Measurements from ENCODE around the gene SLC27A1. TPM values are rescaled to one million over a fixed set of nuclear protein-coding genes. Genes with fewer than 3 reads are reported as not detected.

Gene SLC27A1
- total RNA-seq, 1 experiment from 2014 or later = 8.9 TPM

- DNase-seq = no peak
- H3K9me2 ChIP-seq (replicated peaks; ENCODE audit: low read length) = no peaks in the 10 kb centered on the region
- H3F3A ChIP-seq (ENCODE audit: low read length, unreplicated experiment) = no peaks in the 10 kb centered on the region
- H3K79me2 ChIP-seq (ENCODE audit: low read length) = no peaks in the 10 kb centered on the region
- no peaks in the 10 kb centered on the region for H3K9me3 ChIP-seq (ENCODE audit: low read length)
- no peak overlapping the region for H3K4me3 ChIP-seq (ENCODE audit: low read length)
- no TSS peak for BruUV-seq (replicated peaks)
- POLR2A ChIA-PET (ENCODE audit: unreplicated experiment) = no interaction called here
- no peak overlapping the region for H3K4me2 ChIP-seq (ENCODE audit: low read length)
- no peaks in the 10 kb centered on the region for H4K20me1 ChIP-seq (ENCODE audit: low read length)
- intact Hi-C loops (cut with micrococcal nuclease) = no loop called here
- H3K4me1 ChIP-seq (ENCODE audit: insufficient read depth, low read length) = no peaks in the 10 kb centered on the region
- H3K36me3 ChIP-seq (ENCODE audit: low read depth, low read length) = no peaks in the 10 kb centered on the region
- H3K9ac ChIP-seq (ENCODE audit: low read length) = no peak overlapping the region
- ATAC-seq = no peak
- CTCF ChIA-PET = no interaction called here
- H3K27ac ChIP-seq (ENCODE audit: low read length) = no peak overlapping the region
- no peaks in the 10 kb centered on the region for H3K27me3 ChIP-seq (ENCODE audit: low read length)
- no peak overlapping the region for H2AFZ ChIP-seq (ENCODE audit: low read length)
- TF ChIP-seq, protein P1, sequence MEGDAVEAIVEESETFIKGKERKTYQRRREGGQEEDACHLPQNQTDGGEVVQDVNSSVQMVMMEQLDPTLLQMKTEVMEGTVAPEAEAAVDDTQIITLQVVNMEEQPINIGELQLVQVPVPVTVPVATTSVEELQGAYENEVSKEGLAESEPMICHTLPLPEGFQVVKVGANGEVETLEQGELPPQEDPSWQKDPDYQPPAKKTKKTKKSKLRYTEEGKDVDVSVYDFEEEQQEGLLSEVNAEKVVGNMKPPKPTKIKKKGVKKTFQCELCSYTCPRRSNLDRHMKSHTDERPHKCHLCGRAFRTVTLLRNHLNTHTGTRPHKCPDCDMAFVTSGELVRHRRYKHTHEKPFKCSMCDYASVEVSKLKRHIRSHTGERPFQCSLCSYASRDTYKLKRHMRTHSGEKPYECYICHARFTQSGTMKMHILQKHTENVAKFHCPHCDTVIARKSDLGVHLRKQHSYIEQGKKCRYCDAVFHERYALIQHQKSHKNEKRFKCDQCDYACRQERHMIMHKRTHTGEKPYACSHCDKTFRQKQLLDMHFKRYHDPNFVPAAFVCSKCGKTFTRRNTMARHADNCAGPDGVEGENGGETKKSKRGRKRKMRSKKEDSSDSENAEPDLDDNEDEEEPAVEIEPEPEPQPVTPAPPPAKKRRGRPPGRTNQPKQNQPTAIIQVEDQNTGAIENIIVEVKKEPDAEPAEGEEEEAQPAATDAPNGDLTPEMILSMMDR (conservative IDR thresholded peaks at IDR 0.05; ENCODE audit: low read depth, low read length) = no peak
- TF ChIP-seq EZH2 (IDR thresholded peaks at IDR 0.05; ENCODE audit: low read length, unreplicated experiment) (no peak), EZH2phosphoT487 (IDR thresholded peaks at IDR 0.05; ENCODE audit: borderline replicate concordance, low read length) (no peak)
Measured at GRCh38 chr19:17435218-17435617, 35.1 kb upstream of the SLC27A1 start.

GRCh38 chr19:17436094-17436873, 34.0 kb upstream of the SLC27A1 start:
- Histone ChIP-seq H3F3A (ENCODE audit: low read length, unreplicated experiment) (no peaks in the 10 kb centered on the region), H3K4me2 (ENCODE audit: low read length) (no peak overlapping the region), H3K4me1 (ENCODE audit: insufficient read depth, low read length) (no peaks in the 10 kb centered on the region), H4K20me1 (ENCODE audit: low read length) (no peaks in the 10 kb centered on the region), H3K36me3 (ENCODE audit: low read depth, low read length) (no peaks in the 10 kb centered on the region), H3K4me3 (ENCODE audit: low read length) (no peak overlapping the region), H3K9ac (ENCODE audit: low read length) (no peak overlapping the region), H3K9me2 (replicated peaks; ENCODE audit: low read length) (no peaks in the 10 kb centered on the region), H3K27ac (ENCODE audit: low read length) (no peak overlapping the region), H3K27me3 (ENCODE audit: low read length) (no peaks in the 10 kb centered on the region), H3K9me3 (ENCODE audit: low read length) (no peaks in the 10 kb centered on the region), H2AFZ (ENCODE audit: low read length) (no peak overlapping the region), H3K79me2 (ENCODE audit: low read length) (no peaks in the 10 kb centered on the region)
- intact Hi-C loops (cut with micrococcal nuclease) = no loop called here
- ChIA-PET CTCF (no interaction called here), POLR2A (ENCODE audit: unreplicated experiment) (no interaction called here)
- TF ChIP-seq, protein P1 (conservative IDR thresholded peaks at IDR 0.05; ENCODE audit: low read depth, low read length) = no peak
- TF ChIP-seq EZH2phosphoT487 (IDR thresholded peaks at IDR 0.05; ENCODE audit: borderline replicate concordance, low read length) = no peak
- TF ChIP-seq EZH2 (IDR thresholded peaks at IDR 0.05; ENCODE audit: low read length, unreplicated experiment) = no peak
- DNase-seq = no peak
- BruUV-seq (replicated peaks) = no TSS peak
- no peak for ATAC-seq

DNA sequence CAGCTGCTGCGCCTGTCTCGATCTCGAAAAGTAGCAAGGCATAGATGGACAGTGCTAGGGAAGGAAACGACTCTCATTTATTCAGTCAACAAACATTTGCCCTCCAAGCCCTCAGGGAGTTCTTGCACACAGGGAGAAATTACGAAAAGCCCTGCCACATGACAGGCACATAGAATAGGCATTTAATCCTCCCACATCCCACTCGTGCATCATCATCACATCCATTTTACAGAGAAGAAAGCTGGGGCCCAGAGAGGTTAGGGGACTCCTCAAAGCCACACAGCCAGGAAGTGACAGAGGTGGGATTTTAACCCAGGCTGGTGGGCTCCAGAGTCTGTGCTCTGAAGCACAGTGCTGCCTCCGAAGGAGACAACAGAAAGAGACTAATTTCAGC, 33.5 kb upstream of the SLC27A1 start:
- DNase-seq = no peak
- Histone ChIP-seq H3K4me2 (ENCODE audit: low read length) (no peak overlapping the region), H3K9me2 (replicated peaks; ENCODE audit: low read length) (no peaks in the 10 kb centered on the region), H3K79me2 (ENCODE audit: low read length) (no peaks in the 10 kb centered on the region), H4K20me1 (ENCODE audit: low read length) (no peaks in the 10 kb centered on the region), H3F3A (ENCODE audit: low read length, unreplicated experiment) (no peaks in the 10 kb centered on the region), H3K9ac (ENCODE audit: low read length) (no peak overlapping the region), H3K4me3 (ENCODE audit: low read length) (no peak overlapping the region), H3K27ac (ENCODE audit: low read length) (no peak overlapping the region), H3K36me3 (ENCODE audit: low read depth, low read length) (no peaks in the 10 kb centered on the region), H2AFZ (ENCODE audit: low read length) (no peak overlapping the region), H3K27me3 (ENCODE audit: low read length) (no peaks in the 10 kb centered on the region), H3K4me1 (ENCODE audit: insufficient read depth, low read length) (no peaks in the 10 kb centered on the region), H3K9me3 (ENCODE audit: low read length) (no peaks in the 10 kb centered on the region)
- intact Hi-C loops (cut with micrococcal nuclease) = no loop called here
- no peak for TF ChIP-seq EZH2phosphoT487 (IDR thresholded peaks at IDR 0.05; ENCODE audit: borderline replicate concordance, low read length)
- TF ChIP-seq, protein P1 (conservative IDR thresholded peaks at IDR 0.05; ENCODE audit: low read depth, low read length) = no peak
- no peak for TF ChIP-seq EZH2 (IDR thresholded peaks at IDR 0.05; ENCODE audit: low read length, unreplicated experiment)
- POLR2A ChIA-PET (ENCODE audit: unreplicated experiment) = no interaction called here
- ATAC-seq = no peak
- CTCF ChIA-PET = no interaction called here
- no TSS peak for BruUV-seq (replicated peaks)
